ENCODE measurements around the gene SHISA9.
"Not testable (repeated sequence)": the region's sequence is repeated elsewhere in the genome, so short reads cannot be mapped to it uniquely, and the experiment has no call there.

Gene SHISA9

GRCh38 chr16:12901204-12901596, 198 bp upstream of the SHISA9 start:
- no peak overlapping the region for H3K4me3 ChIP-seq (ENCODE audit: low read length)
- no peaks in the 10 kb centered on the region for H3K36me3 ChIP-seq (ENCODE audit: control insufficient read depth, insufficient read depth, low read length)
- H3K4me1 ChIP-seq (ENCODE audit: control insufficient read depth, insufficient read depth, low read length) = no peaks in the 10 kb centered on the region
- no peaks in the 10 kb centered on the region for H3K9me3 ChIP-seq (ENCODE audit: control insufficient read depth, low read length)
- H3K9ac ChIP-seq (ENCODE audit: low read length) = no peak overlapping the region
- H3K27me3 ChIP-seq (ENCODE audit: control insufficient read depth, insufficient read depth, low read length) = peaks cover 49% of the 10 kb centered on the region

GRCh38 chr16:12902511-12903372, 1.3 kb downstream of the SHISA9 start:
- H3K4me3 ChIP-seq (ENCODE audit: low read length) = no peak overlapping the region
- no peaks in the 10 kb centered on the region for H3K9me3 ChIP-seq (ENCODE audit: control insufficient read depth, low read length)
- peaks cover 49% of the 10 kb centered on the region for H3K27me3 ChIP-seq (ENCODE audit: control insufficient read depth, insufficient read depth, low read length)
- no peak overlapping the region for H3K9ac ChIP-seq (ENCODE audit: low read length)
- H3K36me3 ChIP-seq (ENCODE audit: control insufficient read depth, insufficient read depth, low read length) = no peaks in the 10 kb centered on the region
- no peaks in the 10 kb centered on the region for H3K4me1 ChIP-seq (ENCODE audit: control insufficient read depth, insufficient read depth, low read length)

GRCh38 chr16:12903407-12904328, 2.3 kb downstream of the SHISA9 start:
- Histone ChIP-seq H3K36me3 (ENCODE audit: control insufficient read depth, insufficient read depth, low read length) (no peaks in the 10 kb centered on the region), H3K9me3 (ENCODE audit: control insufficient read depth, low read length) (no peaks in the 10 kb centered on the region), H3K4me1 (ENCODE audit: control insufficient read depth, insufficient read depth, low read length) (no peaks in the 10 kb centered on the region), H3K27me3 (ENCODE audit: control insufficient read depth, insufficient read depth, low read length) (peaks cover 42% of the 10 kb centered on the region), H3K4me3 (ENCODE audit: low read length) (no peak overlapping the region), H3K9ac (ENCODE audit: low read length) (no peak overlapping the region)

GRCh38 chr16:12904329-12904671, 2.9 kb downstream of the SHISA9 start:
- Histone ChIP-seq H3K36me3 (ENCODE audit: control insufficient read depth, insufficient read depth, low read length) (no peaks in the 10 kb centered on the region), H3K9ac (ENCODE audit: low read length) (no peak overlapping the region), H3K27me3 (ENCODE audit: control insufficient read depth, insufficient read depth, low read length) (peaks cover 42% of the 10 kb centered on the region), H3K9me3 (ENCODE audit: control insufficient read depth, low read length) (no peaks in the 10 kb centered on the region), H3K4me3 (ENCODE audit: low read length) (no peak overlapping the region), H3K4me1 (ENCODE audit: control insufficient read depth, insufficient read depth, low read length) (no peaks in the 10 kb centered on the region)

GRCh38 chr16:12906271-12906670, 4.9 kb downstream of the SHISA9 start:
- H3K9me3 ChIP-seq (ENCODE audit: control insufficient read depth, low read length) = no peaks in the 10 kb centered on the region
- no peaks in the 10 kb centered on the region for H3K36me3 ChIP-seq (ENCODE audit: control insufficient read depth, insufficient read depth, low read length)
- H3K27me3 ChIP-seq (ENCODE audit: control insufficient read depth, insufficient read depth, low read length) = peaks cover 31% of the 10 kb centered on the region
- H3K4me3 ChIP-seq (ENCODE audit: low read length) = no peak overlapping the region
- H3K9ac ChIP-seq (ENCODE audit: low read length) = no peak overlapping the region
- H3K4me1 ChIP-seq (ENCODE audit: control insufficient read depth, insufficient read depth, low read length) = no peaks in the 10 kb centered on the region

- H3K9ac ChIP-seq (ENCODE audit: low read length) = no peak overlapping the region
- H3K36me3 ChIP-seq (ENCODE audit: control insufficient read depth, insufficient read depth, low read length) = no peaks in the 10 kb centered on the region
- peaks cover 30% of the 10 kb centered on the region for H3K27me3 ChIP-seq (ENCODE audit: control insufficient read depth, insufficient read depth, low read length)
- no peaks in the 10 kb centered on the region for H3K4me1 ChIP-seq (ENCODE audit: control insufficient read depth, insufficient read depth, low read length)
- H3K4me3 ChIP-seq (ENCODE audit: low read length) = no peak overlapping the region
- no peaks in the 10 kb centered on the region for H3K9me3 ChIP-seq (ENCODE audit: control insufficient read depth, low read length)
Observed at GRCh38 chr16:12906765-12907516, 5.5 kb downstream of the SHISA9 start.

GRCh38 chr16:12907670-12908233, 6.4 kb downstream of the SHISA9 start:
- Histone ChIP-seq H3K9me3 (ENCODE audit: control insufficient read depth, low read length) (no peaks in the 10 kb centered on the region), H3K9ac (ENCODE audit: low read length) (no peak overlapping the region), H3K4me3 (ENCODE audit: low read length) (no peak overlapping the region), H3K4me1 (ENCODE audit: control insufficient read depth, insufficient read depth, low read length) (no peaks in the 10 kb centered on the region), H3K36me3 (ENCODE audit: control insufficient read depth, insufficient read depth, low read length) (no peaks in the 10 kb centered on the region), H3K27me3 (ENCODE audit: control insufficient read depth, insufficient read depth, low read length) (peaks cover 22% of the 10 kb centered on the region)

- Histone ChIP-seq H3K4me3 (ENCODE audit: low read length) (no peak overlapping the region), H3K9me3 (ENCODE audit: control insufficient read depth, low read length) (no peaks in the 10 kb centered on the region), H3K36me3 (ENCODE audit: control insufficient read depth, insufficient read depth, low read length) (no peaks in the 10 kb centered on the region), H3K9ac (ENCODE audit: low read length) (no peak overlapping the region), H3K27me3 (ENCODE audit: control insufficient read depth, insufficient read depth, low read length) (no peaks in the 10 kb centered on the region), H3K4me1 (ENCODE audit: control insufficient read depth, insufficient read depth, low read length) (no peaks in the 10 kb centered on the region)
Observed at GRCh38 chr16:12917246-12917645, 15.8 kb downstream of the SHISA9 start.

- Histone ChIP-seq H3K4me1 (ENCODE audit: control insufficient read depth, insufficient read depth, low read length) (no peaks in the 10 kb centered on the region), H3K9ac (ENCODE audit: low read length) (no peak overlapping the region), H3K27me3 (ENCODE audit: control insufficient read depth, insufficient read depth, low read length) (no peaks in the 10 kb centered on the region), H3K36me3 (ENCODE audit: control insufficient read depth, insufficient read depth, low read length) (no peaks in the 10 kb centered on the region), H3K9me3 (ENCODE audit: control insufficient read depth, low read length) (no peaks in the 10 kb centered on the region), H3K4me3 (ENCODE audit: low read length) (no peak overlapping the region)
Observed at GRCh38 chr16:12917653-12918052, 16.3 kb downstream of the SHISA9 start.

GRCh38 chr16:12920739-12921138, 19.3 kb downstream of the SHISA9 start:
- Histone ChIP-seq H3K4me1 (ENCODE audit: control insufficient read depth, insufficient read depth, low read length) (no peaks in the 10 kb centered on the region), H3K27me3 (ENCODE audit: control insufficient read depth, insufficient read depth, low read length) (no peaks in the 10 kb centered on the region), H3K4me3 (ENCODE audit: low read length) (no peak overlapping the region), H3K36me3 (ENCODE audit: control insufficient read depth, insufficient read depth, low read length) (no peaks in the 10 kb centered on the region), H3K9me3 (ENCODE audit: control insufficient read depth, low read length) (no peaks in the 10 kb centered on the region), H3K9ac (ENCODE audit: low read length) (no peak overlapping the region)

- H3K4me3 ChIP-seq (ENCODE audit: low read length); H3K4me1 ChIP-seq (ENCODE audit: control insufficient read depth, insufficient read depth, low read length); H3K27me3 ChIP-seq (ENCODE audit: control insufficient read depth, insufficient read depth, low read length); H3K36me3 ChIP-seq (ENCODE audit: control insufficient read depth, insufficient read depth, low read length); H3K9ac ChIP-seq (ENCODE audit: low read length); H3K9me3 ChIP-seq (ENCODE audit: control insufficient read depth, low read length): not testable (repeated sequence)
Observed at GRCh38 chr16:12923640-12924039, 22.2 kb downstream of the SHISA9 start.

All from mucosa of stomach (tissue), 1 donor.